ENCODE results near the gene CCT5.
A peak's percentile ranks its signal among the peaks of the same experiment; 100 is the strongest.

The CCT5 gene

GRCh38 chr5:10249948-10250805 lies at the start of gene CCT5:
TSS of gene CCT5 (plus strand) at chr5:10250280. CDS start at chr5:10250341, 61 bp downstream.
- peak; percentile 95 for DNase-seq (ENCODE audit: low spot score)

- no peak for DNase-seq (ENCODE audit: low spot score)
Measured at GRCh38 chr5:10201223-10201868, 48.7 kb upstream of the CCT5 start.

- no peak for DNase-seq (ENCODE audit: low spot score)
Measured at GRCh38 chr5:10202089-10202910, 47.8 kb upstream of the CCT5 start.

- no peak for DNase-seq (ENCODE audit: low spot score)
Measured at GRCh38 chr5:10209004-10209403, 41.1 kb upstream of the CCT5 start.

GRCh38 chr5:10213316-10213715 lies 36.8 kb upstream of the CCT5 start:
- DNase-seq (ENCODE audit: low spot score), result no peak

GRCh38 chr5:10214041-10214440 lies 36.0 kb upstream of the CCT5 start:
- DNase-seq (ENCODE audit: low spot score), result no peak

- no peak for DNase-seq (ENCODE audit: low spot score)
Measured at GRCh38 chr5:10215366-10215765, 34.7 kb upstream of the CCT5 start.

- no peak for DNase-seq (ENCODE audit: low spot score)
Measured at GRCh38 chr5:10216107-10216506, 34.0 kb upstream of the CCT5 start.

GRCh38 chr5:10218658-10219057 lies 31.4 kb upstream of the CCT5 start:
- no peak for DNase-seq (ENCODE audit: low spot score)

- DNase-seq (ENCODE audit: low spot score), result no peak
Measured at GRCh38 chr5:10219068-10219467, 31.0 kb upstream of the CCT5 start.

GRCh38 chr5:10220248-10220647 lies 29.8 kb upstream of the CCT5 start:
- DNase-seq (ENCODE audit: low spot score), result no peak

- no peak for DNase-seq (ENCODE audit: low spot score)
Measured at GRCh38 chr5:10222326-10222725, 27.8 kb upstream of the CCT5 start.

GRCh38 chr5:10227379-10227778 lies 22.7 kb upstream of the CCT5 start:
- no peak for DNase-seq (ENCODE audit: low spot score)

- no peak for DNase-seq (ENCODE audit: low spot score)
Measured at GRCh38 chr5:10228288-10228687, 21.8 kb upstream of the CCT5 start.

GRCh38 chr5:10229306-10230048 lies 20.6 kb upstream of the CCT5 start:
- no peak for DNase-seq (ENCODE audit: low spot score)

- no peak for DNase-seq (ENCODE audit: low spot score)
Measured at GRCh38 chr5:10232386-10232785, 17.7 kb upstream of the CCT5 start.

- DNase-seq (ENCODE audit: low spot score), result no peak
Measured at GRCh38 chr5:10233011-10233410, 17.1 kb upstream of the CCT5 start.

- DNase-seq (ENCODE audit: low spot score), result no peak
Measured at GRCh38 chr5:10233505-10233904, 16.6 kb upstream of the CCT5 start.

- DNase-seq (ENCODE audit: low spot score), result no peak
Measured at GRCh38 chr5:10235350-10235749, 14.7 kb upstream of the CCT5 start.

GRCh38 chr5:10243660-10244240 lies 6.3 kb upstream of the CCT5 start:
- DNase-seq (ENCODE audit: low spot score), result no peak

GRCh38 chr5:10244342-10244944 lies 5.6 kb upstream of the CCT5 start:
- DNase-seq (ENCODE audit: low spot score), result no peak

Data from CD4-positive, alpha-beta T cell treated with Interleukin-15 for 4 hours (primary cell).